Astrocyte of the hippocampus (primary cell): ENCODE measurements around the gene ETV3.
A peak's percentile ranks its signal among the peaks of the same experiment; 100 is the strongest.
"Not testable (repeated sequence)": the region's sequence is repeated elsewhere in the genome, so short reads cannot be mapped to it uniquely, and the experiment has no call there.

Experiments
- DNase-seq: peaks from one replicate; pipeline ENCODE4 v3.0.0; 2011; ENCODE audit warnings: low read depth, low spot score

ETV3 gene

GRCh38 chr1:157112186-157112867 is 25.9 kb downstream of the ETV3 start:
- DNase-seq: no peak

GRCh38 chr1:157111396-157112165 is 26.6 kb downstream of the ETV3 start:
- no peak for DNase-seq

GRCh38 chr1:157110686-157111085 is 27.5 kb downstream of the ETV3 start:
- DNase-seq: no peak

GRCh38 chr1:157110003-157110402 is 28.2 kb downstream of the ETV3 start:
- no peak for DNase-seq

GRCh38 chr1:157108448-157108847 is 29.7 kb downstream of the ETV3 start:
- no peak for DNase-seq

GRCh38 chr1:157107702-157108101 is 30.5 kb downstream of the ETV3 start:
- no peak for DNase-seq

- no peak for DNase-seq
Measured at GRCh38 chr1:157106813-157107189, 31.4 kb downstream of the ETV3 start.

GRCh38 chr1:157105988-157106812 is 32.0 kb downstream of the ETV3 start:
- peak; percentile 76 for DNase-seq

- DNase-seq: no peak
Measured at GRCh38 chr1:157105298-157105987, 32.8 kb downstream of the ETV3 start.

GRCh38 chr1:157104598-157105293 is 33.4 kb downstream of the ETV3 start:
- peak; percentile 29 for DNase-seq

- no peak for DNase-seq
Measured at GRCh38 chr1:157103268-157103667, 34.9 kb downstream of the ETV3 start.

- DNase-seq: no peak
Measured at GRCh38 chr1:157101149-157101548, 37.0 kb downstream of the ETV3 start.

- DNase-seq: no peak
Measured at GRCh38 chr1:157099633-157100009, 38.6 kb downstream of the ETV3 start, which contains the start of gene ETV3L. Gene ETV3L (minus strand): TSS chr1:157099808. CDS start chr1:157099523, 285 bp downstream.

GRCh38 chr1:157098987-157099632 is 39.1 kb downstream of the ETV3 start:
- DNase-seq: not testable (repeated sequence)

GRCh38 chr1:157098519-157098918 is 39.7 kb downstream of the ETV3 start:
- no peak for DNase-seq

- no peak for DNase-seq
Measured at GRCh38 chr1:157097692-157098091, 40.5 kb downstream of the ETV3 start.

GRCh38 chr1:157096881-157097280 is 41.3 kb downstream of the ETV3 start:
- DNase-seq: no peak

GRCh38 chr1:157095551-157095950 is 42.6 kb downstream of the ETV3 start:
- no peak for DNase-seq

GRCh38 chr1:157095091-157095490 is 43.1 kb downstream of the ETV3 start:
- DNase-seq: no peak

GRCh38 chr1:157092831-157093230 is 45.4 kb downstream of the ETV3 start:
- no peak for DNase-seq
